ENCODE results near the gene DHRS9.
"Not testable (repeated sequence)": the region's sequence is repeated elsewhere in the genome, so short reads cannot be mapped to it uniquely, and the experiment has no call there.

Gene DHRS9

GRCh38 chr2:169069341-169069740 lies at the start of gene DHRS9:
TSS of gene DHRS9 (plus strand) at chr2:169069563. CDS start at chr2:169081582, 12,019 bp downstream.
- peak in 1 of 2 experiments; percentile 16 for DNase-seq (ENCODE audit: low read depth in 2 of 2)

GRCh38 chr2:169023161-169023560 lies 46.2 kb upstream of the DHRS9 start:
- no peak for DNase-seq (ENCODE audit: low read depth in 2 of 2)

DNA sequence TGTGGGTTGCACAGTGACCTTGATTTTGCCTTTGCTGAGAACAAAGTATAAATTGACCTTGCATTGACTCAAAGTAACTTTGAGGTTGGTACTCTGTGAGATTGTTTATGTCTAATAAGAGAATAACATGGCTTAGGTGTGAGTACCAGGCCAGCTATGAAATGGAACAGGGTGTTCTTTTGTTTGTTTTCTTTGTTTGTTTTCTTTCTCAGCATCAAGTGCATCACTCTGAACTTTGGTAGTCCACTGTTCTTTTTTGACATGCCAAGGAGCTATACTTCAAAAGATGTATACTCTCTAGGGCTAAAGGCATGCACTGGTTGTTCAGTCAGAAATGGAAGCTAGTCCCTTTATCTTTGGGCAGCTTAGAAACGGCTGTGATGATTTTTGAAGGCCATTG lies 43.3 kb upstream of the DHRS9 start:
- DNase-seq (ENCODE audit: low read depth in 2 of 2), result no peak

GRCh38 chr2:169027234-169027633 lies 42.1 kb upstream of the DHRS9 start:
- DNase-seq (ENCODE audit: low read depth in 2 of 2), result no peak

- DNase-seq (ENCODE audit: low read depth in 2 of 2), result no peak
These were observed 40.0 kb upstream of the DHRS9 start for GRCh38 chr2:169029341-169029740.

DNA sequence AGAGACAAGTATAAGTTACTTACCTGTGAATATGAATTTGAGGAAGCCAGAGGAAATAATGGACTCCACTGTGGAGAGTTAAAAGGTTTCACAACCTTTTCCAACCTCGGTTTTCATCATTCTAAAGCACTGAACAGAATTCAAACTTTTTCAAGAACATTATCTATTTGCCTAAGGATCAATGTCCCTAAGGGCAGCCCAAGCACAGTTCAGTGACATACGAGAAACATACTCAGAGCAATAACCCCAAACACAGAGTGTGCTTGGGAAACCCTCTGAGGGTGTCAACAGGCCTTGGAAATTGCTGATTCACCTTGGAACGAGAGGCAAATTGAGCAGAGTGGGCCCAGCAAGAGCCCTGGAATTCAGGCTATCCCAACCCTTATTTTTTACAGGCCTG lies 38.2 kb upstream of the DHRS9 start, which contains the start of gene ABCB11:
ABCB11 (minus strand) TSS at position 123 of the 400 bp plus-strand sequence. CDS start 13,199 bp downstream, outside the sequence.
- no peak for DNase-seq (ENCODE audit: low read depth in 2 of 2)

DNA sequence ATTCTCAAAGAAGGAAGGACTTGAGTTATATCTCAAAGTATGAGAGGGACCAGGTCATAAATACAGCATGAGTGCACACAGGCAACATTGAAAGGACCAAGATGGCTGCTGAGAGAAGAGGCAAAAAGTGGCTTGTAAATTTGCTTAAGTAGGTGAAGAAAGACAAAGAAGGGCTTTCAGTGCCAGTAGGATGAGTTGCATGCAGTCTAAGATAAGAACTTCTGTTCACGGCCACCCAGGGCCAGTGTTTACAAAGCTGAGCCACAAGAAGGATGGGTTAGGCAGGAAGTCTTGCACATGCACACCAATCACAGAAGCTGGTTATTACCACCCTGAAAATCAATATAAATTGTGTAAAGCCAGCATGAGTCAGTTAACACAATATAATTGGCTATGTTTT lies 35.1 kb upstream of the DHRS9 start:
- DNase-seq (ENCODE audit: low read depth in 2 of 2), result no peak

DNA sequence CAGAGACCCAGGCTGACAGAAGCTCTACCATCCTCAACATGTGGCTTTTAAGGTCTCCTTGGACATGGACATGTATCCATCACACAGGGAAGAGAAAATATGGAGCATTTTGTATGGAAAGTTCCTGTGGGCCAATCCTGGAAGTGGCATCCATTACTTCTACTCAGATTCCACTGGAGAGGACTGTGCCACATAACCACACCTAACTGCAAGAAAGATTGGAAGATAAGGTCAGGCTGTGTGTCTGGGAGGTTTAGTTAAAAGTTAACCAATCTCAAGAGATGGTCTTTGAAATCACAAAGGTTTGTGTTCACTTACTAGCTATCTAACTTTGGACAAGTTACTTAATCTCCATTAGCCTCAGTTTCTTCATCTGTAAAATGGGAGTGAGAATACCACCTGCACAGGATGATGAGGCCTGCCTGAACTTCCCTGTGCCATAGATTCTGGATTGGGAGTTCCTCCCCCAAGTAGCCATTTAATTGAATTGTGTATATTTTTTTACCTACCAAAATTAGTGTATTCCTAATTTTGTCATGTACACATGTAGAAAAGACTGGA lies 34.3 kb upstream of the DHRS9 start:
- DNase-seq (ENCODE audit: low read depth in 2 of 2), result no peak

GRCh38 chr2:169035887-169036286 lies 33.5 kb upstream of the DHRS9 start:
- DNase-seq (ENCODE audit: low read depth in 2 of 2), result no peak

GRCh38 chr2:169036736-169037440 lies 32.5 kb upstream of the DHRS9 start:
- DNase-seq (ENCODE audit: low read depth in 2 of 2), result no peak

DNA sequence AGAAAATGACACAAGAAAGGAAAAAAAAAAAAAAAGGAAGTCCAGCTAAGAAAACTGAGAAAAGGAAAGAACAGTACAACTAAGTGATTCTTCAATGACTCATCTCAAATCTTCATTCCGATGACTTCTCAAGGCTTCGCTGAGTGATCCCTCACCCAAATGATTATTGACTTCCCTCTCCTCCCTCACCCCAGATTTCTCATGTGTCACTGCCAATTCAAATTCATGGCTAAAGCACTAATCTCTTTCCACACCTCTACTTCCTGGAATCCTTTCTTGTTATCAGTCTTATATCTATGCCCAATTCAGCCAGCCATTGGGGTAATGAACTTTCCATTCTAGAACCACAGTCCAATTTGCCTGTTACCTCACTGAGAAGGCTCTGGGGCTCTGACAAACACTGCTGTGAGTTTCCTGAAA lies 31.0 kb upstream of the DHRS9 start:
- no peak for DNase-seq (ENCODE audit: low read depth in 2 of 2)

DNA sequence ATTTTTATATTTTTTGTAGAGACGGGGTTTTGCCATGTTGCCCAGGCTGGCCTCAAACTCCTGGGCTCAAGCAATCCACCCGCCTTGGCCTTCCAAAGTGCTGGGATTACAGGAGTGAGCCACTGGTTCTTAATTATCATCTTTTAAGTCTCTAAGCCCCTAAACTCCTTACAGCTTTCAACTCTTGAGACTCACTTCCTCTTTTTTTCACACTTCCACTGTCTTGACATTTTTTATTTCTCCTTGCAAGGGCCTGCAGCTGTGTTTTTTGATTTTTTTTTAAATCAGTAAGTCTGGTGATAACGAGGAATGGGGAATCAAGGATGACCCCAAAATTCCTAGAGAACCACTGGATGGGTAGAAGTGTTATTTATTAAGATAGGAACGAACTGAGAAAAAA lies 29.7 kb upstream of the DHRS9 start:
- no peak for DNase-seq (ENCODE audit: low read depth in 2 of 2)

GRCh38 chr2:169041594-169041993 lies 27.8 kb upstream of the DHRS9 start:
- DNase-seq (ENCODE audit: low read depth in 2 of 2), result no peak

DNA sequence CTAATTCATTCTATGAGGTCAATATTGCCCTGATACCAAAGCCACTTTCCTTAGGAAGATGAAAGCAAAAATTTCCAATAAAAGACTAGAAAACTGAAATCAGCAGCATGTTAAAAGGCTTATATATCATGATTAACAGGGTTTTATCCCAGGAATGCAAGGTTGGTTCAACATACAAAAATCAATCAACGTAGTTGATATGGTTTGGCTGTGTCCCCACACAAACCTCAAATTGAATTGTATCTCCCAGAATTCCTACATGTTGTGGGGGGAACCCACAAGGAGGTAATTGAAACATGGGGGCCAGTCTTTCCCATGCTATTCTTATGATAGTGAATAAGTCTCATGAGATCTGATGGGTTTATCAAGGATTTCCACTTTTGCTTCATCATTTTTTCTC lies 26.5 kb upstream of the DHRS9 start:
- DNase-seq (ENCODE audit: low read depth in 2 of 2), result no peak

GRCh38 chr2:169046440-169047151 lies 22.8 kb upstream of the DHRS9 start:
- no peak for DNase-seq (ENCODE audit: low read depth in 2 of 2)

GRCh38 chr2:169047256-169048250 lies 21.8 kb upstream of the DHRS9 start:
- DNase-seq (ENCODE audit: low read depth in 2 of 2), result no peak

DNA sequence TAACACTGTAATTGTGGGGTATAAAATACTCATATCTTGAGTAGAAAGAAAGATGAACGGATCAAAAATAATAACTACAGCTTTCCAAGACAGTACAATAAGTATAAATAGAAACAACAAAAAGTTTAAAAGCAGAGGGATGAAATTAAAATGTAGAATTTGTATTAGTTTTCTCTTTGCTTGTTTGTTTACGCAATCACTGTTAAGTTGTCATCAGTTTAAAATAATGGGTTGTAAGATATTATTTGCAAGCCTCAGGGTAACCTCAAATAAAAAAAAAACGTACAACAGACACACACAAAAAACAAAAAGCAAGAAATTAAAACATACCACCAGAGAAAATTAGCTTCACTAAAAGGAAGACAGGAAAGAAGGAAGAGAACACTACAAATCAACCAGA lies 20.2 kb upstream of the DHRS9 start:
- DNase-seq (ENCODE audit: low read depth in 2 of 2), result no peak

GRCh38 chr2:169050476-169051240 lies 18.7 kb upstream of the DHRS9 start:
- no peak for DNase-seq (ENCODE audit: low read depth in 2 of 2)

DNA sequence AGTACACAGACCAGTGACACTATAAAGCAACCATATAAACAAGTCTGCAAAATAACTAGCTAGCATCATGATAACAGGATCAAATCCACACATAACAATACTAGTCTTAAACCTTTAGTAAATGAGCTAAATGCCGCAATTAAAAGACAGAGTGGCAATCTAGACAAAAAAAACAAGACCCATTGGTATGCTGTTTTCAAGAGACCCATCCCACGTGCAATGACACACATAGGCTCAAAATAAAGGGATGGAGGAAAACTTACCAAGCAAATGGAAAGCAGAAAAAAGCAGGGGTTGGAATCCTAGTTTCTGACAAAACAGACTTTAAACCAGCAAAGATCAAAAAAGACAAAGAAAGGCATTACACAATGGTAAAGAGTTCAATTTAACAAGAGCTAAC lies 14.8 kb upstream of the DHRS9 start:
- DNase-seq (ENCODE audit: low read depth in 2 of 2), result not testable (repeated sequence)

GRCh38 chr2:169064199-169064598 lies 5.2 kb upstream of the DHRS9 start:
- not testable (repeated sequence) for DNase-seq (ENCODE audit: low read depth in 2 of 2)

DNA sequence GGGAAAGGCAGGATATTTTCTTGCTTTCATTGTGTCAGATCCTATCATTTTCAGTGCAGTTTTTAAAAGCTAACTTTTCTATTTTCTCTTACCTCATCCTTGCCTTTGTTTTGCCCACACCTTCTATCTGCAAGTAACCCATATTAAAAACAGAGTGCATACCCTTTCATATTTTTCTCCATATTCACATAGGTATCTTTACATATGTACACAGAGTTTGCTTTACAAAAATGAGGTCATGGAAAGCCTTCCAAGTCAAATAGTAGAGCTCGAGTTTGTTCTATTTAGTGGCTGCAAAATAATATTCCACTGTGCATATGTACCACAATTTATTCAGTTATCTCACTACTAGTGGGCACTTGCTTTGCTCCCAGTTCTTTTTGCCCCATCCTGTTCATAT lies 3.9 kb upstream of the DHRS9 start:
- DNase-seq (ENCODE audit: low read depth in 2 of 2), result no peak
